ENCODE measurements around the gene ABR.
"Not testable (repeated sequence)": the region's sequence is repeated elsewhere in the genome, so short reads cannot be mapped to it uniquely, and the experiment has no call there.

The ABR gene

DNA sequence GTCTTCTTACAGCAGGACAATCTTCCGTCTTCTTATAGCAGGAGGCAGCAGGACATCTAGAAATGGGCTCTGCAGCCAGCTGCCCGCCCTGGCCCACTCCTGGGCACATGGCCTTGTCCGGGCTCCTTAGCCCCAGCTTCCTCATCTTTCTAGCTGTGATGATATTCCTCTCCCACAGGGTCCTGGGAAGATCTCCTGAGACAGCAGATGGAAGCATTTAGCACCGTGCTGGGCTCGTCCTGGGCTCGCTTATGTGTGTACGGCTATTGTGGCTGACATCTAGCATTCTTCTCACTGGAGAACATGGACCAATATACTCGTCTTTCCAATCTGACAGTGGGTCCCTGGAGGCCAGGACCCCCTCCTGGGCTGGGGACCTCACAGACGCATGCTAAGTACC lies 134.3 kb downstream of the ABR start:
- H3K4me3 ChIP-seq (IDR thresholded peaks at IDR 0.05; ENCODE audit: insufficient read depth, low read depth, low read length) = no peak overlapping the region

DNA sequence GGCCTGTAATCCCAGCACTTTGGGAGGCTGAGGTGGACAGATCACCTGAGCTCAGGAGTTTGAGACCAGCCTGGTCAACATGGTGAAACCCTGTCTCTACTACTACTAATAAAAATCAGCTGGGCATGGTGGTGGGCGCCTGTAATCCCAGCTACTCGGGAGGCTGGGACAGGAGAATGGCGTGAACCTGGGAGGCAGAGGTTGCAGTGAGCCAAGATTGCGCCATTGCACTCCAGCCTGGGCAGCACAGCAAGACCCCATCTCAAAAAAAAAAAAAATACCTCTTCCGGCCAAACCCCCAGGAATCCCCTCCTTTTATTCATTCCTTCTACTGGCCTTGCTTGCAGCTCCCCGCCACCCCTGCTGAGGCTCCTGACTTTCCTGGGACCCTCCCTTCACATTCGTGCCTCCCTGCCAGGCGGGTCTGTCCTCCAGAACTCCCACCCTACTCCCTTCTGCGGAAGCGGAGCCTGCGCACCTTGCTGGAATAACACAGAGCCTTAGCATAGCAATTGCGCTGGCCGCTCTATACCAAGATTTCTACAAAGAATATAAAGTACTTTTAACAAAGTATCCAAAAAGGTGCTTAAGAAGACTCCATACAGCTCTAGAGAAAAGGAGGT lies 135.3 kb downstream of the ABR start:
- not testable (repeated sequence) for H3K27me3 ChIP-seq (ENCODE audit: insufficient read depth, low read depth); H3K9ac ChIP-seq; H3K4me2 ChIP-seq; H3K36me3 ChIP-seq (ENCODE audit: insufficient read depth); H3K4me1 ChIP-seq (ENCODE audit: low read depth, poor library complexity, severe bottlenecking); H2AFZ ChIP-seq (ENCODE audit: low read depth); H4K20me1 ChIP-seq (ENCODE audit: insufficient read depth); H3K4me3 ChIP-seq (IDR thresholded peaks at IDR 0.05; ENCODE audit: insufficient read depth, low read depth, low read length); H3K79me2 ChIP-seq (ENCODE audit: insufficient read depth, low read depth); H3K27ac ChIP-seq

More for the DNA sequence above, 134.3 kb downstream of the ABR start:
- Histone ChIP-seq H2AFZ (ENCODE audit: low read depth) (no peak overlapping the region), H3K4me2 (no peak overlapping the region), H3K79me2 (ENCODE audit: insufficient read depth, low read depth) (no peaks in the 10 kb centered on the region), H3K4me1 (ENCODE audit: low read depth, poor library complexity, severe bottlenecking) (no peaks in the 10 kb centered on the region), H3K9ac (no peak overlapping the region), H3K27me3 (ENCODE audit: insufficient read depth, low read depth) (no peaks in the 10 kb centered on the region), H3K36me3 (ENCODE audit: insufficient read depth) (no peaks in the 10 kb centered on the region), H4K20me1 (ENCODE audit: insufficient read depth) (no peaks in the 10 kb centered on the region), H3K27ac (no peak overlapping the region)
- TF ChIP-seq, protein P1, sequence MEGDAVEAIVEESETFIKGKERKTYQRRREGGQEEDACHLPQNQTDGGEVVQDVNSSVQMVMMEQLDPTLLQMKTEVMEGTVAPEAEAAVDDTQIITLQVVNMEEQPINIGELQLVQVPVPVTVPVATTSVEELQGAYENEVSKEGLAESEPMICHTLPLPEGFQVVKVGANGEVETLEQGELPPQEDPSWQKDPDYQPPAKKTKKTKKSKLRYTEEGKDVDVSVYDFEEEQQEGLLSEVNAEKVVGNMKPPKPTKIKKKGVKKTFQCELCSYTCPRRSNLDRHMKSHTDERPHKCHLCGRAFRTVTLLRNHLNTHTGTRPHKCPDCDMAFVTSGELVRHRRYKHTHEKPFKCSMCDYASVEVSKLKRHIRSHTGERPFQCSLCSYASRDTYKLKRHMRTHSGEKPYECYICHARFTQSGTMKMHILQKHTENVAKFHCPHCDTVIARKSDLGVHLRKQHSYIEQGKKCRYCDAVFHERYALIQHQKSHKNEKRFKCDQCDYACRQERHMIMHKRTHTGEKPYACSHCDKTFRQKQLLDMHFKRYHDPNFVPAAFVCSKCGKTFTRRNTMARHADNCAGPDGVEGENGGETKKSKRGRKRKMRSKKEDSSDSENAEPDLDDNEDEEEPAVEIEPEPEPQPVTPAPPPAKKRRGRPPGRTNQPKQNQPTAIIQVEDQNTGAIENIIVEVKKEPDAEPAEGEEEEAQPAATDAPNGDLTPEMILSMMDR (conservative IDR thresholded peaks at IDR 0.05; ENCODE audit: low read depth, low read length) = no peak

DNA sequence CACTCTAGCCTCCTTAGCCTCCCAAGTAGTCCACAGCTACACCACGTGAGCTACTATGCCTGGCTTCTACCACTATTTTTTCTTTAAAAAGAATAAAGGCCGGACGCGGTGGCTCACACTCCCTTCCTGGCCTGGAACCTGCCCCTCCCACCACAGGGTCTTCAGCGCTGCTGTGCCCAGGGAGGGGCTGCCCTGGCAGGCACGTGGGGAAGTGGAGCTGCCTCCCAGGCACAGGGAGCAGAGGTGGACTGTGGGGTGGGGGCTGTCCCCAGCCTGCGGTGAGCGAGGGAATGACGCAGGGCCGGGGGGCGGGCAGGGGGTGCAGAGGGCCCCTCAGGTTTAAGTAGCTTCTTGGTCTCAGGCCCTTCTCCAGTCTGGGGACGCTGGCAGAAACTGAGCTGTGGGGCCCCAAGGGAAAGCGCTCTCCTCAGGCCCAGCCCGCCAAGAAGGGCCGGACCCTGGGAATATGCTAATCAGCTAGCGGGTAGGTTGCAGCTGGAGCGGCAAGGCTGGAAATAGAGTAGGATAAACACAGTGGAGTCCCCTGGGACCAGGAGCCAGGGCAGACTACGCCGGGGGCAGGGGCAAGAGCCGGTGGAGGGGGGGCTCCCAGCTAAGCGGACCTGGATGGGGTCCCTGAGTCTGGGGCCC lies 136.1 kb downstream of the ABR start:
- Histone ChIP-seq H2AFZ (ENCODE audit: low read depth) (no peak overlapping the region), H3K4me1 (ENCODE audit: low read depth, poor library complexity, severe bottlenecking) (no peaks in the 10 kb centered on the region), H3K9ac (no peak overlapping the region), H3K36me3 (ENCODE audit: insufficient read depth) (no peaks in the 10 kb centered on the region), H3K79me2 (ENCODE audit: insufficient read depth, low read depth) (no peaks in the 10 kb centered on the region), H4K20me1 (ENCODE audit: insufficient read depth) (no peaks in the 10 kb centered on the region), H3K4me2 (no peak overlapping the region), H3K4me3 (IDR thresholded peaks at IDR 0.05; ENCODE audit: insufficient read depth, low read depth, low read length) (no peak overlapping the region), H3K27ac (no peak overlapping the region), H3K27me3 (ENCODE audit: insufficient read depth, low read depth) (no peaks in the 10 kb centered on the region)
- TF ChIP-seq, protein P1 (conservative IDR thresholded peaks at IDR 0.05; ENCODE audit: low read depth, low read length) = no peak

DNA sequence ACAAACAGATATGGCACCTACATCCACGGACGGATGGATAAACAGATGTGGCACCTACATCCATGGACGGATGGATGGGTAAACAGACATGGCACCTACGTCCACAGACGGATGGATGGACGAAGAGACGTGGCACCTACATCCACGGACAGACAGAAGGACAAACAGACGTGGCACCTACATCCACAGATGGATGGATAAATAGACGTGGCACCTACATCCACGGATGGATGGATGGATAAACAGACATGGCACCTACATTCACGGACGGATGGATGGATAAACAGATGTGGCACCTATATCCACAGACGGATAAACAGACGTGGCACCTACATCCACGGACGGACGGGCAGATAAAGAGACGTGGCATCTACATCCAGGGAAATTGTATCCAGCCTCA lies 137.3 kb downstream of the ABR start:
- Histone ChIP-seq H3K79me2 (ENCODE audit: insufficient read depth, low read depth) (no peaks in the 10 kb centered on the region), H4K20me1 (ENCODE audit: insufficient read depth) (no peaks in the 10 kb centered on the region), H3K4me2 (no peak overlapping the region), H2AFZ (ENCODE audit: low read depth) (no peak overlapping the region), H3K4me1 (ENCODE audit: low read depth, poor library complexity, severe bottlenecking) (no peaks in the 10 kb centered on the region), H3K27me3 (ENCODE audit: insufficient read depth, low read depth) (no peaks in the 10 kb centered on the region), H3K4me3 (IDR thresholded peaks at IDR 0.05; ENCODE audit: insufficient read depth, low read depth, low read length) (no peak overlapping the region), H3K27ac (no peak overlapping the region), H3K36me3 (ENCODE audit: insufficient read depth) (no peaks in the 10 kb centered on the region), H3K9ac (no peak overlapping the region)
- TF ChIP-seq, protein P1 (conservative IDR thresholded peaks at IDR 0.05; ENCODE audit: low read depth, low read length) = no peak

DNA sequence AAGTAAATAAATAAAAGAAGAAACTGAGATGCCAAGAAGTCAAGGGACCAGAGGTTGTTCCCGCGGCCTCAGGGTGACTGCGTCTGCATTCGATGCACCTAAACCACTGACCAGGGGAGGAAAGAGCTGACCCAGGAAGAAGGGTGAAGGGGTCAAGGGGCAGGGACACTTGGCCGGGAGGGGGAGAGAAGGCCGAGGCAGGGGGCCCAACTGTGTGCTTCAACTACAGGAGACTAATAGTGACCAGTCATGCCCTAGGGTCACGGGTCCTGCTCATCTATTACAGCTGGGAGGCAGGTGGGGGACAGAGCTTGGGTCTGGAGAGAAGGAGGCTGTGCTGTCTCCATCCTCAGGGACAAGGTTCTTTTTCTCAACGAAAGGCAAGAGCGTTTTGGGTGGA lies 138.0 kb downstream of the ABR start:
- Histone ChIP-seq H3K27ac (no peak overlapping the region), H3K27me3 (ENCODE audit: insufficient read depth, low read depth) (no peaks in the 10 kb centered on the region), H3K4me3 (IDR thresholded peaks at IDR 0.05; ENCODE audit: insufficient read depth, low read depth, low read length) (no peak overlapping the region), H3K79me2 (ENCODE audit: insufficient read depth, low read depth) (no peaks in the 10 kb centered on the region), H3K4me1 (ENCODE audit: low read depth, poor library complexity, severe bottlenecking) (no peaks in the 10 kb centered on the region), H4K20me1 (ENCODE audit: insufficient read depth) (no peaks in the 10 kb centered on the region), H3K36me3 (ENCODE audit: insufficient read depth) (no peaks in the 10 kb centered on the region), H3K9ac (no peak overlapping the region), H3K4me2 (no peak overlapping the region), H2AFZ (ENCODE audit: low read depth) (no peak overlapping the region)
- TF ChIP-seq, protein P1 (conservative IDR thresholded peaks at IDR 0.05; ENCODE audit: low read depth, low read length) = no peak
